GM18526 (cell line): ENCODE data around the gene CD163.

ENCODE experiments used
- POLR2A ChIP-seq: IDR thresholded peaks from 3 replicates; pipeline ENCODE4 v1.6.1; 2011; ENCODE audit not compliant: insufficient read length; ENCODE audit errors: extremely low read depth

The CD163 gene

GRCh38 chr12:7503686-7504415, at the start of gene CD163:
Gene CD163 (minus strand): TSS chr12:7503777. CDS start chr12:7503690, 87 bp downstream.
- TF ChIP-seq POLR2A, result no peak

GRCh38 chr12:7542813-7543212, 39.2 kb upstream of the CD163 start:
- TF ChIP-seq POLR2A, result no peak

DNA sequence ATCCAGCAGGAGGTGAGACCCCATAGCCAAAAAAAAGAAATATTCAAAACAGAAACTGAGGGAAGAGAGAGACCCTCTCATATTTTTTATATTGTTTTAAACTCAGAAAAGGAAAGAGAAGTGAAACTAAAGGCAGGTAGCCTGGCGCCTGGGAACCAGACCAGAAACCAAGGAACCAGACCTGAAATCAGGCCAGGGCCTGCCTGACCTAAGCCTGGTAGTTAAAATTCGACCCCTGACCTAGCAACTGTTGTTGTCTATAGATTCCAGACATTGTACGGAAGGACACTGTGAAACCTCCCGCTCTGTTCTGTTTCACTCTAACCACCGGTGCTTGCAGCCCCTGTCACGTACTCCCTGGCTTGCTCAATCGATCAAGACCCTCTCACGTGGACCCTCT, 38.5 kb upstream of the CD163 start:
- no peak for TF ChIP-seq POLR2A

DNA sequence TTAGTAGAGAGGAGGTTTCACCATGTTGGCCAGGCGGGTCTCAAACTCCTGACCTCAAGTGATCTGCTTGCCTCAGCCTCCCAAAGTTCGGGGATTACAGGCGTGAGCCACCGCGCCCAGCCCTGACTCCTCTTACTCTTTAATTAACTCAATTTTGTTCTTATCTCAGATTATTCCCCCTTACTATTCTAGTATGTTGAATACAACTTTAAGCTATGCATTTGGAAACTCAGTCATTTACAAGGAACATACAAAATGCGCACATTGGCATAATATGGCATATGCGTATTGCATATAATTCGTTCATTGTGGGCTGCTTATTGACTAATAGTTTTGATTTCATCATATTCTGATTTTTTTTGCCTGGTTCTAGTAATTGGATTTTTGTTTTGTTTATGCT, 10.8 kb upstream of the CD163 start:
- TF ChIP-seq POLR2A, result no peak

GRCh38 chr12:7512553-7512952, 9.0 kb upstream of the CD163 start:
- TF ChIP-seq POLR2A, result no peak

GRCh38 chr12:7502612-7503011, 965 bp downstream of the CD163 start:
- TF ChIP-seq POLR2A, result no peak

- TF ChIP-seq POLR2A, result no peak
Measured at GRCh38 chr12:7501031-7501588, 2.5 kb downstream of the CD163 start.

GRCh38 chr12:7499636-7500035, 3.9 kb downstream of the CD163 start:
- no peak for TF ChIP-seq POLR2A

GRCh38 chr12:7498809-7499208, 4.8 kb downstream of the CD163 start:
- no peak for TF ChIP-seq POLR2A

DNA sequence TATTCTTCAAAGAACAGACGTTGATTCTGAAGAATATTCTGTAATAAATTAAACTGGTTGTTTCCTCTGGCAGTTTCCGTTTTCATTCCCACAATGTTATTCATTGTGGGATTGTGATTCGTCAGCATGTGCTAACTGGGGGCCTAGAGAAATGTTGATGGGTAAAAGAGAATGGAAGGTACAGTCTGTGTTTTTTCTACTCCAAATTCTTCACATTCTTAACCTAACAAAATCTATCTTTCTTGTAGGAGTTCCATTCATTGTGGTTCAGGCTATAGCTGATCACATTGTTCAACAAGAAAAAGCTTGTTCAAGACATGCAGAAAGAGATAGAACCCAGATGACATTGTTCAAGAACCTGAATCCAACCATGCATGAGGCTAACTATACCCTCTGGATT, 5.9 kb downstream of the CD163 start:
- no peak for TF ChIP-seq POLR2A

DNA sequence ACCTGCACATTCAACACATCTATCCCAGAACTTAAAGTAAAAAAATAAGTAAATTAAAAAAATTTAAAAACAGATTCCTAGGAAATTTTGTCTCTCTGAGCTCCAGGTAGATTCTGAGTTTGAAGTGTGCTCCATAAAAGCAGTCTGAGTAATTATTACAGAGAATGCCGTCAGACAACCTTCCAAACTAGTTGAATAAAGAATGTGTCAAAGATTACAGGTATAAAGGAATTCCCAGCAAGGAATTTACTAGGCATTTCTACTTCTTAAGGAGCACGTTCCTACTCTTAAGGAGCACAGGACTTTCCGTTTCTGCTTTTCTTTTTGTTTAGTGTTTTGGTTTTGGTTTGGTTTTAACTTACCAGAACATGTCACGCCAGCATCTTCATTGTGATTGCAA, 7.1 kb downstream of the CD163 start:
- no peak for TF ChIP-seq POLR2A

DNA sequence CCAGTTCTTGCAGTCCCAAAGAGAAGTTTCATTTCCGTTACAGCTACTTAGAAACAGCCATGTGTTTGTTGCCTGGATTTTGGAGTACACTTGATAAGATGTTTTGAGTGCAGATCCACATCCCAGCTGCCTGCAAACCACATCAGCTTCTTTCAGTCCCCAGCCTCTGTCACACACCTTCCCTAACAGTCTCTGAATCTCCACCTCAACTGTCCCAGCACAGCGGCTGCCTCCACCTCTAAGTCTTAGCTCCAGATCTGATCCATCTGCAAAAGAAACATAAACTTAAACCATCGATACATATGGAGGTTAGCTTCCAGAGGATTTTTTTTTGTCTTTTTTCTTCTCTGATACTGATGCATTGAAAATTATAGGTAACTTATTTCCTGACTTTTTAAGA, 8.4 kb downstream of the CD163 start:
- TF ChIP-seq POLR2A, result no peak

GRCh38 chr12:7493006-7493405, 10.6 kb downstream of the CD163 start:
- no peak for TF ChIP-seq POLR2A

DNA sequence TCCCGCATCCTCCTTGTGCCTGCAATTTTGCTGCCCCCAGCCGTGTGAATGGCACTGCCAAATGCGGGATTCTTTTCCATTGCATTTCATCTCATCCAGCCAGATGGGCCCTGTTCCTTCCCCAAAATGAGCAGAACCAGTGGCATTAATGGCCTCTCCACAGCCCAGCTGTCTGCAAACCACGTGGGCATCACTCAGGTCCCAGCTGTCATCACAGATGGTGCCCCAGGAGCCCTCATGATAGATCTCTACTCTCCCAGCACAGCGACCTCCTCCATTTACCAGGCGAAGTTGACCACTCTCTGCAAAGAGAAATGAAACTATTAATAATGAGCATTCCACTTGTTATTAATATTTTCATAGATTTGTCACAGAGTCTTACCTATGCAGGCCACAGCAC, 17.1 kb downstream of the CD163 start:
- no peak for TF ChIP-seq POLR2A

- no peak for TF ChIP-seq POLR2A
Measured at GRCh38 chr12:7485095-7485494, 18.5 kb downstream of the CD163 start.

DNA sequence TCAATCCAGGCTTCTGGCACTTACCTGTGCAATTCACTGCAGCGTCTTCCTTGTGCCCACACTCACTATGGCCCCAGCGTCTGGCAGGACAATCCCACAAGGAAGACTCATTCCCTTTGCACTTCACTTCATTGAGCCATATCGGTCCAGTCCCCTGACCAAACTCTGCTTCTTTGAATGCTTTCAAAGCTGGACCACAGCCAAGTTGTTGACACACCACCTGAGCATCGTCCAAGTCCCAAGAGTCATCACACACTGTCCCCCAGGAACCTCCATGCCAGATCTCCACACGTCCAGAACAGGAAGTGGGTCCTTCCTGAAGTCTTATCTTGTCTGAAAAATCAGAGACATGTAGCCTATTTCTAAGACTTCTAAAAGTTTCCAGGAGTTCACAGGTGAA, 20.2 kb downstream of the CD163 start:
- TF ChIP-seq POLR2A, result no peak

DNA sequence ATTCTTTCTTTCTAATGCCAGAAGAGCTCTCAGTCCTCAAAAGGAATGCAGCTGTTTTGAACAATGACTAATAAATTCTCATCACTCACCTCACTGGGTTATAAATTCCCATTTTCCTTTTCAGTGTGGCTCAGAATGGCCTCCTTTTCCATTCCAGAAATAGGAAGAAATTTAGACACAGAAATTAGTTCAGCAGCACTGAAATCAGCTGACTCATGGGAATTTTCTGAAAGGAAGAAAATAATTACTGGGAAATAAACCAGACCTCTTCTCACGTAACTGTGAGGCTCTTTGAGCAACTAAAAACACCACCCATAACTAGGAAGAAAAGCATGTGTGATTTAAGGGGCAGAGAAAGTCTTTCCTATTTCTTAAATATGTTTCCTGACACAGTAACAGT, 23.8 kb downstream of the CD163 start:
- no peak for TF ChIP-seq POLR2A
